ENCODE measurements around the gene GALNT15.

DNA sequence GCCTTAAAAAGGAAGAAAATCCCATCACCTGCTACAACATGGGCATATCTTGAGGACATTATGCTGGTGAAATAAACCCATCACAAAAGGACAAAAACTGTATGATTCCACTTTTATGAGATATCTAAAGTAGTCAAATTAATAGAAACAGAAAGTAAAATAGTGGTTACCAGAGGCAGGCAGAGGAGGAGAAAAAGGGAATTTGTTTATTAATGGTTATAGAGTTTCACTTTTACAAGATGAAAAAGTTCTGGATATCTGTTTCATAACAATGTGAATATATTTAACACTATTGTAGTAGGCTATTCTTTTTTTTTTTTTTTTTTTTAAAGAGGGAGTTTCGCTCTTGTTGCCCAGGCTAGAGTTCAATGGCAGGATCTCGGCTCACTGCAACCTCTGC is 49.8 kb downstream of the GALNT15 start:
- no peak for TF ChIP-seq SUZ12 (IDR thresholded peaks at IDR 0.05; ENCODE audit: extremely low read depth, insufficient read depth, insufficient read length)
- no peak for TF ChIP-seq YY1 (IDR thresholded peaks at IDR 0.05; ENCODE audit: insufficient read depth, insufficient read length)
- TF ChIP-seq ZNF274 (IDR thresholded peaks at IDR 0.05; ENCODE audit: low read depth, low read length) = no peak

Data from NT2/D1 (cell line).